HCT116 (cell line): Measurements from ENCODE around the gene NHSL2.

Experiments
- CTCF ChIP-seq, 3 experiments: fragments of 200-600 bp in 1 of 3; sonication (generic) in 1 of 3; IDR thresholded peaks in 2 of 3; conservative IDR thresholded peaks in 1 of 3; 2 replicates each; pipeline ENCODE4 v1.5.1; 2012 to 2017; ENCODE audit warnings: low read depth in 2 of 3, low read length in 2 of 3, antibody characterized with exemption in 1 of 3, borderline replicate concordance in 1 of 3, control low read depth in 1 of 3, mild to moderate bottlenecking in 1 of 3, mixed read lengths in 1 of 3, mixed run types in 1 of 3, moderate library complexity in 1 of 3; ENCODE audit not compliant: insufficient read depth in 1 of 3
- EGR1 ChIP-seq: IDR thresholded peaks from 2 replicates; pipeline ENCODE4 v1.6.1; 2012; ENCODE audit warnings: low read depth
- EZH2 ChIP-seq: fragments of 200-600 bp; sonication (generic); IDR thresholded peaks from 2 replicates; pipeline ENCODE4 v1.6.1; 2017; ENCODE audit warnings: antibody characterized with exemption, mixed run types
- FOSL1 ChIP-seq: IDR thresholded peaks from 2 replicates; pipeline ENCODE4 v1.6.1; 2012; ENCODE audit warnings: low read depth
- MAX ChIP-seq: IDR thresholded peaks from 2 replicates; pipeline ENCODE4 v1.6.1; 2012
- POLR2A ChIP-seq: IDR thresholded peaks from 2 replicates; pipeline ENCODE4 v1.7.0; 2011; ENCODE audit warnings: borderline replicate concordance; ENCODE audit not compliant: insufficient read depth, insufficient read length; ENCODE audit errors: extremely low read depth
- POLR2AphosphoS5 ChIP-seq: IDR thresholded peaks from 2 replicates; pipeline ENCODE4 v1.6.1; 2011; ENCODE audit warnings: mild to moderate bottlenecking, low read depth, low read length, moderate library complexity
- REST ChIP-seq: IDR thresholded peaks from 2 replicates; pipeline ENCODE4 v1.6.1; 2012; ENCODE audit warnings: low read depth
- ZNF274 ChIP-seq: fragments of 200-500 bp; sonication (Bioruptor generic); IDR thresholded peaks from 2 replicates; pipeline ENCODE4 v1.6.1; 2014; ENCODE audit warnings: mild to moderate bottlenecking, low read depth, low read length, inconsistent platforms

GRCh38 chrX:72057849-72058248 lies 147.2 kb downstream of the NHSL2 start:
- TF ChIP-seq CTCF (IDR thresholded peaks at IDR 0.05 in 2 of 3, conservative IDR thresholded peaks at IDR 0.05 in 1 of 3; ENCODE audit: borderline replicate concordance in 1 of 3, insufficient read depth in 1 of 3, low read depth in 2 of 3, low read length in 2 of 3): no peak
- no peak for TF ChIP-seq REST
- no peak for TF ChIP-seq POLR2A
- no peak for TF ChIP-seq POLR2AphosphoS5
- no peak for TF ChIP-seq EZH2
- TF ChIP-seq MAX: no peak
- TF ChIP-seq EGR1: no peak
- no peak for TF ChIP-seq FOSL1
- no peak for TF ChIP-seq ZNF274
